Measurements from ENCODE around the gene C1QTNF6.

- TF ChIP-seq, protein P1, sequence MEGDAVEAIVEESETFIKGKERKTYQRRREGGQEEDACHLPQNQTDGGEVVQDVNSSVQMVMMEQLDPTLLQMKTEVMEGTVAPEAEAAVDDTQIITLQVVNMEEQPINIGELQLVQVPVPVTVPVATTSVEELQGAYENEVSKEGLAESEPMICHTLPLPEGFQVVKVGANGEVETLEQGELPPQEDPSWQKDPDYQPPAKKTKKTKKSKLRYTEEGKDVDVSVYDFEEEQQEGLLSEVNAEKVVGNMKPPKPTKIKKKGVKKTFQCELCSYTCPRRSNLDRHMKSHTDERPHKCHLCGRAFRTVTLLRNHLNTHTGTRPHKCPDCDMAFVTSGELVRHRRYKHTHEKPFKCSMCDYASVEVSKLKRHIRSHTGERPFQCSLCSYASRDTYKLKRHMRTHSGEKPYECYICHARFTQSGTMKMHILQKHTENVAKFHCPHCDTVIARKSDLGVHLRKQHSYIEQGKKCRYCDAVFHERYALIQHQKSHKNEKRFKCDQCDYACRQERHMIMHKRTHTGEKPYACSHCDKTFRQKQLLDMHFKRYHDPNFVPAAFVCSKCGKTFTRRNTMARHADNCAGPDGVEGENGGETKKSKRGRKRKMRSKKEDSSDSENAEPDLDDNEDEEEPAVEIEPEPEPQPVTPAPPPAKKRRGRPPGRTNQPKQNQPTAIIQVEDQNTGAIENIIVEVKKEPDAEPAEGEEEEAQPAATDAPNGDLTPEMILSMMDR (IDR thresholded peaks at IDR 0.05; ENCODE audit: control extremely low read depth in 1 of 3, insufficient read depth in 1 of 3, low read depth in 1 of 3, low read length in 3 of 3), result no peak
- TF ChIP-seq, protein P2, sequence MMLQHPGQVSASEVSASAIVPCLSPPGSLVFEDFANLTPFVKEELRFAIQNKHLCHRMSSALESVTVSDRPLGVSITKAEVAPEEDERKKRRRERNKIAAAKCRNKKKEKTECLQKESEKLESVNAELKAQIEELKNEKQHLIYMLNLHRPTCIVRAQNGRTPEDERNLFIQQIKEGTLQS (IDR thresholded peaks at IDR 0.05; ENCODE audit: insufficient read depth, low read depth, low read length), result no peak
- no peak for TF ChIP-seq RAD21 (IDR thresholded peaks at IDR 0.05 in 1 of 2, conservative IDR thresholded peaks at IDR 0.05 in 1 of 2; ENCODE audit: low read depth in 2 of 2, low read length in 2 of 2)
- TF ChIP-seq, protein P3, sequence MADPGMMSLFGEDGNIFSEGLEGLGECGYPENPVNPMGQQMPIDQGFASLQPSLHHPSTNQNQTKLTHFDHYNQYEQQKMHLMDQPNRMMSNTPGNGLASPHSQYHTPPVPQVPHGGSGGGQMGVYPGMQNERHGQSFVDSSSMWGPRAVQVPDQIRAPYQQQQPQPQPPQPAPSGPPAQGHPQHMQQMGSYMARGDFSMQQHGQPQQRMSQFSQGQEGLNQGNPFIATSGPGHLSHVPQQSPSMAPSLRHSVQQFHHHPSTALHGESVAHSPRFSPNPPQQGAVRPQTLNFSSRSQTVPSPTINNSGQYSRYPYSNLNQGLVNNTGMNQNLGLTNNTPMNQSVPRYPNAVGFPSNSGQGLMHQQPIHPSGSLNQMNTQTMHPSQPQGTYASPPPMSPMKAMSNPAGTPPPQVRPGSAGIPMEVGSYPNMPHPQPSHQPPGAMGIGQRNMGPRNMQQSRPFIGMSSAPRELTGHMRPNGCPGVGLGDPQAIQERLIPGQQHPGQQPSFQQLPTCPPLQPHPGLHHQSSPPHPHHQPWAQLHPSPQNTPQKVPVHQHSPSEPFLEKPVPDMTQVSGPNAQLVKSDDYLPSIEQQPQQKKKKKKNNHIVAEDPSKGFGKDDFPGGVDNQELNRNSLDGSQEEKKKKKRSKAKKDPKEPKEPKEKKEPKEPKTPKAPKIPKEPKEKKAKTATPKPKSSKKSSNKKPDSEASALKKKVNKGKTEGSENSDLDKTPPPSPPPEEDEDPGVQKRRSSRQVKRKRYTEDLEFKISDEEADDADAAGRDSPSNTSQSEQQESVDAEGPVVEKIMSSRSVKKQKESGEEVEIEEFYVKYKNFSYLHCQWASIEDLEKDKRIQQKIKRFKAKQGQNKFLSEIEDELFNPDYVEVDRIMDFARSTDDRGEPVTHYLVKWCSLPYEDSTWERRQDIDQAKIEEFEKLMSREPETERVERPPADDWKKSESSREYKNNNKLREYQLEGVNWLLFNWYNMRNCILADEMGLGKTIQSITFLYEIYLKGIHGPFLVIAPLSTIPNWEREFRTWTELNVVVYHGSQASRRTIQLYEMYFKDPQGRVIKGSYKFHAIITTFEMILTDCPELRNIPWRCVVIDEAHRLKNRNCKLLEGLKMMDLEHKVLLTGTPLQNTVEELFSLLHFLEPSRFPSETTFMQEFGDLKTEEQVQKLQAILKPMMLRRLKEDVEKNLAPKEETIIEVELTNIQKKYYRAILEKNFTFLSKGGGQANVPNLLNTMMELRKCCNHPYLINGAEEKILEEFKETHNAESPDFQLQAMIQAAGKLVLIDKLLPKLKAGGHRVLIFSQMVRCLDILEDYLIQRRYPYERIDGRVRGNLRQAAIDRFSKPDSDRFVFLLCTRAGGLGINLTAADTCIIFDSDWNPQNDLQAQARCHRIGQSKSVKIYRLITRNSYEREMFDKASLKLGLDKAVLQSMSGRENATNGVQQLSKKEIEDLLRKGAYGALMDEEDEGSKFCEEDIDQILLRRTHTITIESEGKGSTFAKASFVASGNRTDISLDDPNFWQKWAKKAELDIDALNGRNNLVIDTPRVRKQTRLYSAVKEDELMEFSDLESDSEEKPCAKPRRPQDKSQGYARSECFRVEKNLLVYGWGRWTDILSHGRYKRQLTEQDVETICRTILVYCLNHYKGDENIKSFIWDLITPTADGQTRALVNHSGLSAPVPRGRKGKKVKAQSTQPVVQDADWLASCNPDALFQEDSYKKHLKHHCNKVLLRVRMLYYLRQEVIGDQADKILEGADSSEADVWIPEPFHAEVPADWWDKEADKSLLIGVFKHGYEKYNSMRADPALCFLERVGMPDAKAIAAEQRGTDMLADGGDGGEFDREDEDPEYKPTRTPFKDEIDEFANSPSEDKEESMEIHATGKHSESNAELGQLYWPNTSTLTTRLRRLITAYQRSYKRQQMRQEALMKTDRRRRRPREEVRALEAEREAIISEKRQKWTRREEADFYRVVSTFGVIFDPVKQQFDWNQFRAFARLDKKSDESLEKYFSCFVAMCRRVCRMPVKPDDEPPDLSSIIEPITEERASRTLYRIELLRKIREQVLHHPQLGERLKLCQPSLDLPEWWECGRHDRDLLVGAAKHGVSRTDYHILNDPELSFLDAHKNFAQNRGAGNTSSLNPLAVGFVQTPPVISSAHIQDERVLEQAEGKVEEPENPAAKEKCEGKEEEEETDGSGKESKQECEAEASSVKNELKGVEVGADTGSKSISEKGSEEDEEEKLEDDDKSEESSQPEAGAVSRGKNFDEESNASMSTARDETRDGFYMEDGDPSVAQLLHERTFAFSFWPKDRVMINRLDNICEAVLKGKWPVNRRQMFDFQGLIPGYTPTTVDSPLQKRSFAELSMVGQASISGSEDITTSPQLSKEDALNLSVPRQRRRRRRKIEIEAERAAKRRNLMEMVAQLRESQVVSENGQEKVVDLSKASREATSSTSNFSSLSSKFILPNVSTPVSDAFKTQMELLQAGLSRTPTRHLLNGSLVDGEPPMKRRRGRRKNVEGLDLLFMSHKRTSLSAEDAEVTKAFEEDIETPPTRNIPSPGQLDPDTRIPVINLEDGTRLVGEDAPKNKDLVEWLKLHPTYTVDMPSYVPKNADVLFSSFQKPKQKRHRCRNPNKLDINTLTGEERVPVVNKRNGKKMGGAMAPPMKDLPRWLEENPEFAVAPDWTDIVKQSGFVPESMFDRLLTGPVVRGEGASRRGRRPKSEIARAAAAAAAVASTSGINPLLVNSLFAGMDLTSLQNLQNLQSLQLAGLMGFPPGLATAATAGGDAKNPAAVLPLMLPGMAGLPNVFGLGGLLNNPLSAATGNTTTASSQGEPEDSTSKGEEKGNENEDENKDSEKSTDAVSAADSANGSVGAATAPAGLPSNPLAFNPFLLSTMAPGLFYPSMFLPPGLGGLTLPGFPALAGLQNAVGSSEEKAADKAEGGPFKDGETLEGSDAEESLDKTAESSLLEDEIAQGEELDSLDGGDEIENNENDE (IDR thresholded peaks at IDR 0.05; ENCODE audit: insufficient replicate concordance, low read length), result no peak
- TF ChIP-seq, protein P4, sequence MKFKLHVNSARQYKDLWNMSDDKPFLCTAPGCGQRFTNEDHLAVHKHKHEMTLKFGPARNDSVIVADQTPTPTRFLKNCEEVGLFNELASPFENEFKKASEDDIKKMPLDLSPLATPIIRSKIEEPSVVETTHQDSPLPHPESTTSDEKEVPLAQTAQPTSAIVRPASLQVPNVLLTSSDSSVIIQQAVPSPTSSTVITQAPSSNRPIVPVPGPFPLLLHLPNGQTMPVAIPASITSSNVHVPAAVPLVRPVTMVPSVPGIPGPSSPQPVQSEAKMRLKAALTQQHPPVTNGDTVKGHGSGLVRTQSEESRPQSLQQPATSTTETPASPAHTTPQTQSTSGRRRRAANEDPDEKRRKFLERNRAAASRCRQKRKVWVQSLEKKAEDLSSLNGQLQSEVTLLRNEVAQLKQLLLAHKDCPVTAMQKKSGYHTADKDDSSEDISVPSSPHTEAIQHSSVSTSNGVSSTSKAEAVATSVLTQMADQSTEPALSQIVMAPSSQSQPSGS (IDR thresholded peaks at IDR 0.05; ENCODE audit: low read length), result no peak
- no peak for TF ChIP-seq POLR2A (IDR thresholded peaks at IDR 0.05; ENCODE audit: control extremely low read depth in 1 of 2, low read depth in 2 of 2, low read length in 2 of 2)
- no peak for TF ChIP-seq EP300 (IDR thresholded peaks at IDR 0.05; ENCODE audit: borderline replicate concordance in 1 of 2, low read depth in 2 of 2, low read length in 2 of 2)
- TF ChIP-seq CEBPB (IDR thresholded peaks at IDR 0.05; ENCODE audit: low read depth, low read length), result no peak
- no peak for TF ChIP-seq SRF (IDR thresholded peaks at IDR 0.05; ENCODE audit: low read depth, low read length)
- TF ChIP-seq CHD1 (IDR thresholded peaks at IDR 0.05; ENCODE audit: low read depth, low read length), result no peak
- TF ChIP-seq SIN3A (conservative IDR thresholded peaks at IDR 0.05 in 1 of 2, IDR thresholded peaks at IDR 0.05 in 1 of 2; ENCODE audit: low read depth in 1 of 2, low read length in 2 of 2), result no peak
These were observed 16.4 kb downstream of the C1QTNF6 start for GRCh38 chr22:37171662-37172061.

Data from H1 (cell line).